H1 (cell line): ENCODE measurements around the gene EXOC2. TPM values are rescaled to one million over a fixed set of nuclear protein-coding genes. Genes with fewer than 3 reads are reported as not detected.

Experiments
- SP4 ChIP-seq: IDR thresholded peaks from 2 replicates; pipeline ENCODE4 v1.6.1; 2012; ENCODE audit warnings: low read length, inconsistent platforms
- polyA plus RNA-seq, 7 experiments: library from polyadenylated mRNA; depleted of rRNA in 3 of 7; stranded (reverse) in 5 of 7; unstranded in 2 of 7; fragments of >200 nt in 5 of 7; fragments of 200-250 nt in 2 of 7; gene quantifications; 1 replicate in 5 of 7; 2 replicates in 1 of 7; 4 replicates in 1 of 7; pipeline versions ENCODE4 v1.2.1 to v1.2.3, GENCODE V29; 2011 to 2013; ENCODE audit warnings: missing spikeins in 2 of 7, mixed read lengths in 2 of 7
- total RNA-seq: library from RNA; stranded (reverse); fragmentation: NEBNext Ultra II Directional; extraction: Animal tissue kit (Norgen Biotek cat#: 25700); gene quantifications from 2 replicates; pipeline ENCODE4 v1.2.1, GENCODE V29; 2021
- TF ChIP-seq, protein P1 (sequence below): IDR thresholded peaks from 2 replicates; pipeline ENCODE4 v1.6.1; 2012; ENCODE audit warnings: inconsistent platforms

Gene EXOC2
- total and polyA plus RNA-seq, 2 of the 8 experiments (the other 6 are each of a cell fraction or from before 2014, with no cell fraction given): 25.5 to 44.4 TPM

DNA sequence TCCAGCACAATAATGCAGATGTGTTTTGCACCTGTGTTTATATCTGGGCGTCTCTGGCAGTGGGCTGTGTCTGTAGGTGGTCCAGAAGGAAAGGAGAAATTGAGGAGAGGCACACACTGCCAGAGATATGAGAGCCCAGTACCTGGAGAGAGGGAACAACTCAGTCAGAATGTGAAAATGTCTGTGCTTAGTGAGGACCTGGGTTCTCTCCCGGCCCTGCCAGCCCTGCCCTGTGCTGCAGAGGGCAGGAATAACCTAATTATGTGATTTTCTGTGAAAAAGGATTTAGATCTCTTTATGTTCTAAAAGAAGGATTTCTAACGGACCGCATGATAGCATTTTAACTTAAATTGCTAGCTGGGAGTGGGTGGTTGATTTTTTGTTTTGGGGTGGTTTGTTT lies 8.3 kb upstream of the EXOC2 start (continued):
- TF ChIP-seq SP4: no peak
- TF ChIP-seq, protein P1, sequence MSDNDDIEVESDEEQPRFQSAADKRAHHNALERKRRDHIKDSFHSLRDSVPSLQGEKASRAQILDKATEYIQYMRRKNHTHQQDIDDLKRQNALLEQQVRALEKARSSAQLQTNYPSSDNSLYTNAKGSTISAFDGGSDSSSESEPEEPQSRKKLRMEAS: no peak
- TF ChIP-seq, all 59 proteins: peak for 0
